Measurements from ENCODE around the gene IFI16.
A peak's percentile ranks its signal among the peaks of the same experiment; 100 is the strongest.
"Not testable (repeated sequence)": the region's sequence is repeated elsewhere in the genome, so short reads cannot be mapped to it uniquely, and the experiment has no call there.

The IFI16 gene

DNA sequence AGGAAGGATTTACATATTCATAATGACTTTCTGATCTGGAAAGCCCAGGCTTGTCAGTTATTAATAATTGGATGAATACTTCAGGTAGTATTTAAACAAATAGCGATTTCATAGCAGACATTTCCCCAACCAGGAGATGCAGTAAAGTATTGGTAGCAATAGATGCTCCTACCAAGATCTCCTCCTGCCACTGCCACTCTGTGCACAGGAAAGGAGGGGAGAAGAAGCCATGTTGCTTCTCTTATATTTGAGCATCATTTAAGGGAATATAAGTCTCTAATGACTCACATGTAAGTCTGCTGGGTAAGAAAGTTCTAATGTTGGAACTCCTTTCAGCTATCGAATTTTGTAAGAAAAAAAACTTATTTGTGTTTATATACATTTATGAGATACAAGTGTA is 420 bp upstream of the IFI16 start:
- no peak for DNase-seq

- DNase-seq: no peak
Observed at GRCh38 chr1:159010391-159010790, 684 bp downstream of the IFI16 start.

DNA sequence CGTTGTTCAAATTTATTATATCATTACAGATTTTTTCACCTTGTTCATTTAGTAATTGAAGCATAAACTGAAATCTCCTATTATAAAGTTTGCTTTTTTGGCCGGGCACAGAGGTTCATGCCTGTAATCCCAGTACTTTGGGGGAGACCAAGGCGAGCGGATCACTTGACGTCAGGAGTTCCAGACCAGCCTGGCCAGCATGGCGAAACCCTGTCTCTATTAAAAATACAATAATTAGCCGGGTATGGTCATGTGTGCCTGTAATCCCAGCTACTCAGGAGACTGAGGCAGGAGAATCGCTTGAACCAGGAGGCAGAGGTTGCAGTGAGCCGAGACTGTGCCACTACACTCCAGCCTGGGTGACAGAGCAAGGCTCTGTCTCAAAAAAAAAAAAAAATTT is 1.3 kb downstream of the IFI16 start:
- peak; percentile 68 for DNase-seq

DNA sequence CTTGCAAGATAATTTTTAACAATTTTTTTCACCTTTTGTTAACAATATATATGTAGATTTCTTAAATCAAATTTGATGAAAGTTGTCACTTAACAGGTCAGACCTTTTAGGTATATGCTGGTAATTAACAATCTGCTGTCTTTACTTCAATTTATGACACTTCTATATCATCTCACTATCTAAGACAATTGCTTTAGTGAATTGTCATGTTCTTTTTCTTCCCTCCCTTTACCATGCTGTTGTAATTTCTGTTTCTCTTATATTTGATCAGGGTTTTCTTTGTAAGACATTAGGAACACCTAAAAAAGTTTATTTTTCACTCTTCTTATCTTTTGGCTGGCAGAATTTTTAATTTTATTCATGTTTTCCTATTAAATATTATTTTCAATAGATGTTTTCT is 2.0 kb downstream of the IFI16 start:
- DNase-seq: no peak

- DNase-seq: peak; percentile 71
Observed at GRCh38 chr1:159012495-159012894, 2.8 kb downstream of the IFI16 start.

GRCh38 chr1:159014003-159014571 is 4.4 kb downstream of the IFI16 start:
- DNase-seq: no peak

DNA sequence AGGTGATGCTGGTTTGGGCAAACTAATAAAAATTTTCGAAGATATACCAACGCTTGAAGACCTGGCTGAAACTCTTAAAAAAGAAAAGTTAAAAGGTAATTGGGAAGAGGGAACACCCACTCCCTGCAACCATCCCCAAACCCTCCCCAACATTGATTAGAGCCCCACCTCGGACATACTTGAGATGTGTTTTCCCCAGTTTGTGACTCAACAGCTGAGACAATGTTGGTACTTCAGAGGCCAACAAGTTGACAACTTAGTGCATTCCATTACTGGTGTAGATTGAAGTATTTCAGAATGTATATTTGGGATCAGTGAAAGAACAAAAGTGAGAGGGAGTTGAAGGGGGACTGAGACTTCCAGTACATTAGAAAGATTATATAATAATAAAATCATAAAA is 5.1 kb downstream of the IFI16 start:
- DNase-seq: no peak

DNA sequence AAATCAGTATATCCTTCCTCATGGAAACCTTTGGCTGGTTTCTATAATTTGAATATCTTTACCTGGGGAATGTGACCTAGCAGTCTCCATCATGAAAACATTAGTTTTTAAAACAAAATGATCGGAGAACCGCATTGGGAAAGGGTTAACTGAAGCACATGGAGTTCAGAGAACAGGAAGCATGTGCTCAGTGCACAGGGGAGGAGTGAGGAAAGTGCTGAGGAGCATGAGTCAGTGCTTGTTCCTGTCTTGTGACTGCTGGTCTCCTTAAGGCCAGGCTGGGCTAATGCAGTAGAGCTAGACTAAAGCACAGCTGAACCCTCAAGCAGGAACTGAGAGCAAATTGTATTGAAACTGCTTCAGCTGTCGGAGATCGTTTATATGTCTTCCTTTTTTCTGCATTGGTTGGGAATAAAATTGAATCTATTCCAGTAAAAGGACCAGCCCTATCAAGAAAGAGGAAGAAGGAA is 5.8 kb downstream of the IFI16 start:
- peak; percentile 72 for DNase-seq

- DNase-seq: no peak
Observed at GRCh38 chr1:159023723-159024122, 14.0 kb downstream of the IFI16 start.

DNA sequence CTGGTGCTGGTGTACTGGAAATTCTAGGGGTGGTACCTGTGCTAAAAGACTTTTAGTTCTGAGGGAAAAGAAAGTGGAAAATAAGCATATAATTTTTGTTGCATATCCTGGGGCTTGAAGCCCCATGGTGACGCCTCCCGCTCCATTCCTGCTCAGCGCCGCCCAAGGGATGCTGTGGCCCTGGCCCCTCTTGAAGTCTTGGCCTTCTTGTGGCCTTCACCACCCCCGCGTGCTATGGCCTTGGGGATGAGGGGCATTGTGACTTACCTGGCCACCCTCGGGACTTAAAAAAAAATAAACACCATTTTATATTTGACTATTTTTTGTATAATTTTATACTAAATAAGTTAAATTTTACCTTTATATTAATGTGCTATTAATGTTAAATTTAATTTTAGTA is 15.3 kb downstream of the IFI16 start:
- no peak for DNase-seq

DNA sequence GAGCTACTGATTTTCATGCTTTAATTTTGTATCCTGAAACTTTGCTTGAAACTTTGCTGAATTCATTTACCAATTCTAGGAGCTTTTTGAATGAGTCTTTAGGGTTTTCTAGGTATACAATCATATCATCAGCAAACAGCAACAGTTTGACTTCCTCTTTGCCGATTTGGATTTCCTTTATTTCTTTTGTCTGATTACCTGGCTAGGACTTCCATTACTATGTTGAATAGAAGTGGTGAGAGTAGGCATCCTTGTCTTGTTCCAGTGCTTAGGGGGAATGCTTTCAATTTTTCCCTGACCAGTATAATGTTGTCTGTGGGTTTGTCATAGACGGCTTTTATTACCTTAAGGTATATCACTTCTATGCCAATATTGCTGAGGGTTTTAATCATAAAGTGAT is 17.1 kb downstream of the IFI16 start:
- not testable (repeated sequence) for DNase-seq

GRCh38 chr1:159030311-159030710 is 20.6 kb downstream of the IFI16 start:
- DNase-seq: no peak

DNA sequence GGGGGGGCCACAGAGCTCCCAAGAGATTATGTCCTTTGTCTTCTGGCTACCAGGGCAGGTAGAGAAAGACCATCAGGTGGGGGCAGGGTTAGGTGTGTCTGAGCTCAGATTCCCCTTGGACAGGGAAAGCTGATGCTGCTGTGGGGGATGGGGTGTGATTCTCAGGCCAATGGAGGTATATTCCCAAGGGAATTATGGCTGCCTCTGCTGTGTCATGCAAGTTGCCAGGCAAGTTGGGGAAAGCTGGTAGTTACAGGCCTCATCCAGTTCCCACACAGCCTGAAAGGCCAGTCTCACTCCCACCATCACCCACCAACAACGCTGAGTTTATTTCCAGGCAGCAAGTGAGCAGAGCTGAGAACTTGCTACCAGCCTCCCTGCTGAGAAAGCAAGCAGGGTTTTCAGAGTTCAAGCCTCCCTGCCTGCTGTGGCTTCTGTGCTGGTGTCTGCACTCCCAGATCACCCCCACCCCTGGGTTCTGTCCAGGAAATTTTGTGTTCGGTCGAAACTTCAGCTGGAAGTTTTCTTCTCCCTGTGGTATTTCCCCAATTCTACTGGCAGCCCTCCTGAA is 21.3 kb downstream of the IFI16 start:
- no peak for DNase-seq

DNA sequence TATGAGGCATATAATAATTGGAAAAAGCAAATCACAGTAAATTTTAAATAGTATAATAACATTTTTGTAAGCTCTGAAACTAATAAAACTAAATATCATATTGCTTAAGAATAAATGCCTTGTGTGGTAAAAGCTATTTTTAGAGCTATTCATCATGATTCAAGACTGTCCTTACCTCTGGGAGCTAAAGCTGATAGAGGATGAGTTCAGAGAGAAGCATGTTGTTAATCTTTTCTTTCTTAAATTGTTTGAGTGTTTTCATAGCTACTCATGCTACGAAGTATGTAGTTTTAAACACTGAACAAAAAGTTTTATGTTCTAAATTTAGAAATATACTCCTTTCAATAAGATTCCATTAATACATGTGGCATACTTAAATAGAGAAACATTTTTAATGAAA is 30.5 kb downstream of the IFI16 start:
- DNase-seq: no peak

DNA sequence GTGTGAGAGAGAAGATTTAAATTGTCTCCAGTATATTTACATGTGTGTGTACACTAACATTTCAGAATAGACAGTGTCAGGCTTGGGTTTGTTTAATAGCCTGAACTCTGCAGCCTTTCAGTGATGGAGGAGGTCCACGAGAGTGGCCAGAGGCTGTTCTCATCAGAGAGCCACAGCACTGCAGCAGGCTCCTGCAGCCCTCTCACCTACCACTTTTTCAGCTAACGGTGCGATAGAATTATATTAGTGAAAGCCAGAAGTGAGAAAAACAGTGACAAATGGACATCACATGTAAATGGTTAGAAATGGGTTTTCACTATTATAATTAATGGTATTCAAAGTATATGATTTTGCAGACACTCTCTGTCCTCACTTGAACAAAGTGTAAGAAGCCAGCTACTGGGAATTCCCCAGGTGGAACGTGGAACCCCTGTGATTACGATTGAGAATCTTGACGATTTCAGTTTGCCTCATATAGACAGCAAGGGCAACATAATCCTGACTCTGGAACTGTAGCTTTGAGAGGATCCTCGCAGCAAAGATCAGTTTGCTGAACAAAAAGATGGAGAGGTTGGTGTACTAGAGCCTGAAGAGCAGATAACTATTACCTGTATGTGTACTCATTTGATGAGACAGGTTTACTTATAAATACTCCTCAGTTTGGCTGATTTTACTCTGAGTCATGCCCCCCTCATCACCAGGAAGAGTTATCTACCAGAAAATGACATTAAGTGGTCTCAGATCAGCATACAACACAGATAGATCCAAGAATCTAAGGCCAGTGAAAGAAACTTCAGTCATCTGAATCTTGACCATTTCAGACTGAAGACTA is 31.4 kb downstream of the IFI16 start:
- DNase-seq: no peak

GRCh38 chr1:159046486-159046885 is 36.8 kb downstream of the IFI16 start:
- DNase-seq: not testable (repeated sequence)

DNA sequence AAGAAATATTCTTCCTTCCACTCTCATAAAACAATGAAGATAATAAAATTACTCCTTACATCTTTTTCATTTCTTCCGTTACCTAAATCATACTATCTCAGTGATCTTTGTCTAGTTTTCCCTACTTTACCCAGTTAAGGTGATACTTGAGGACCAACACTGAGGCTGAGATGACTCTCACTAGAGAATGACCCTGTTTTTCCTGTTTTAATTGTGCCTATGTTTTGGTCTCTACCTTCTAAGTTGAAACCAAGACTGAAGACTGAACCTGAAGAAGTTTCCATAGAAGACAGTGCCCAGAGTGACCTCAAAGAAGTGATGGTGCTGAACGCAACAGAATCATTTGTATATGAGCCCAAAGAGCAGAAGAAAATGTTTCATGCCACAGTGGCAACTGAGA is 41.7 kb downstream of the IFI16 start:
- no peak for DNase-seq

- DNase-seq: no peak
Observed at GRCh38 chr1:159054427-159054826, 44.7 kb downstream of the IFI16 start.

GRCh38 chr1:159055181-159055641 is 45.5 kb downstream of the IFI16 start:
- no peak for DNase-seq

GRCh38 chr1:159056069-159056698 is 46.5 kb downstream of the IFI16 start:
- no peak for DNase-seq

DNA sequence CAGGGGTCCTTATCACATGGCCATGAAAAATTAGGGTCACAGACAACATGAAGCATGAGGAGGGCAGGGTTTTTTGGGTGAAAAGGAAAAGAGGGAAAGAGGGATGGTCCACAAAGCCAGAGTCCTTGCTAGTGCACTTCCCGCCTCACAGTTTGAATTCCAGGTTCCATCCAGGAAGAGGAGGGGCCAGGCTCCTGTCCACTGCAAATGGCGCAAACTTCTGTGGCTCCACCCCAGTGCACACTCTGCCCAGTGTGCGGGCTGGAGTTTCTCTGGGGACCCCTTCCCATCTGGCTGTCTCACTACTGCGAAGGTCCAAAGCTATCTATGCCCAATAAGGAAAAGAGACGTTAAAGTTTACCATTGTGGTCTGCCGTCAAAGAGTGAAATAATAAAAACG is 49.0 kb downstream of the IFI16 start:
- no peak for DNase-seq

- no peak for DNase-seq
Observed at GRCh38 chr1:159065106-159065505, 55.4 kb downstream of the IFI16 start.

DNA sequence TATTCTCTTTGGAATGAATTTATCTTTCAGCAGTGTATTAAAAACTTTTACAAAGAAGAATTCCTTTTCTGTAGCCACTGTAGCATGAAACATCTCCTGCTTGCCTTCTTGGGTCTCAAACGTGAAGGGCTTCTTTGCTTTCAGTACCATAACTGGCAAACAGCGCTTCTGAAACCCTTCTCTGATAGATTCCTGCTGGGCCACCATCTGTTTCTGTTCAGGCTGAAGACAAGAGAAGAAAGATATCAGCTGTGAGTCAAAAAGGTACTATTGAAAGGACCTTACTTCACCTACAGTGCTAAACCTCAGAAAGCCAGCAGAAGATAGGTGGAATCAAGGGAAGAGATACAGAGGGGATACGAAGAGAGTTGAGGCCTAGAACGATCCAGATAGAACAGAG is 56.4 kb downstream of the IFI16 start:
- no peak for DNase-seq
